Stimulated activated CD8-positive, alpha-beta memory T cell treated with anti-CD3 and anti-CD28 coated beads, Interleukin-2, amount 100 ng/mL, for 1 hour (primary cell): Measurements from ENCODE around the gene DSG3.
"Not testable (repeated sequence)": the region's sequence is repeated elsewhere in the genome, so short reads cannot be mapped to it uniquely, and the experiment has no call there.

Experiments used
- DNase-seq, 2 donors: peaks; one replicate each; pipeline ENCODE4 v3.0.0-alpha.2; 2020; ENCODE audit warnings: low read depth in 2 of 2

The DSG3 gene

DNA sequence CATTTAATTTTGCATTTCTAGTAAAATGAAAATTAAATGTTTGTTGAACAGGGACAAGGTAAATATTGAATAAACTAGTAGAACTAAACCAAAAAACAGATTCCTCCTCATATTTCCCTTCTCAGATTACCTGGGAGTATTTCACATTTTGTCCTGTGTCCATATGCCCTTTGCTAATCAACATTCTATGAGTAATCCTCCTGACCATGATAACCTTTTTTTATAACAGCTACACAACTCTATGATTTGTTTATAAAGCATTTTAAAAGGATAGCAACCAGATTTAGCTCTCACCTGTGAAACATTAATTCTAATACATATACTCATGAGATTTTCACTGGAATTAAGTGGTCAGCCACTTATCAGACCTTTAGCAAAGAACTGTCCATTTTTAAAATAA, 43.3 kb downstream of the DSG3 start:
- no peak for DNase-seq

GRCh38 chr18:31491586-31491985, 44.0 kb downstream of the DSG3 start:
- no peak for DNase-seq

DNA sequence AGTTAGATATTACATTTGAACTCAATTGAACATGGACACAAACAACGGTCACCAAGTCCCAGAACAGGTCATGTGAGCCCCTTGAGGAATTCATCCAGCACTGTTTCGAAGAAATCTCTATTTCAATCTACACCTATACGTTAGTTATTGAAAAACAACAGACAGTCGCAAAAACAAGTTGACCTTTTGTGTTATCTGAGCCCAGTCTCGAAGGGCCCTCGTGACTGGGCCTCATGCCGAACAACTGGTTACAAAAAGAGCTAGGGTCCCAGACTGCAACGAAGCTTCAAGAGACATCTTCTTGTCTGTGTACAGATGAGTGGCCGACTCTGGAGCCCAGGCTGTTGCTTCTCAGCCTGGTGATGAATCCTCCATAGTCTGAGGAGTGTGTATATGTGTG, 45.1 kb downstream of the DSG3 start:
- no peak for DNase-seq

DNA sequence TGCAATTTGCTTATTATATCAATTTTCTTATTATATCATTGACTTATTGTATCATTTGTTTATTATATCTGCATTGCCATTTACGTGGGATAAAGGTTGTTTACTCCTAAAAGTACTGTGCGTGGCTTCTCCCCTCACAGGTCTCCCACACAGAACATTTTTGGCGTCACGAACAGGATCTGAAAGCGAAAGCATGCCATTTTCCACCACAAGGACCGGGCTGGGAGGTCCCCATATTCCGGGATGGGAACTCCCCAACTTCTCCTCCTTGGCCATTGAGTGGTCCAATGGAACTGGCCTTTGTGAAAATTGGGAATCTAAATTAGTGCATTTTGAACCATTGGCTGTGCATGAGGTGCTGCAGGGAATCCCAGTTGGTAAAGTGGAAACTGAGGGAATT, 45.6 kb downstream of the DSG3 start:
- DNase-seq = no peak

DNA sequence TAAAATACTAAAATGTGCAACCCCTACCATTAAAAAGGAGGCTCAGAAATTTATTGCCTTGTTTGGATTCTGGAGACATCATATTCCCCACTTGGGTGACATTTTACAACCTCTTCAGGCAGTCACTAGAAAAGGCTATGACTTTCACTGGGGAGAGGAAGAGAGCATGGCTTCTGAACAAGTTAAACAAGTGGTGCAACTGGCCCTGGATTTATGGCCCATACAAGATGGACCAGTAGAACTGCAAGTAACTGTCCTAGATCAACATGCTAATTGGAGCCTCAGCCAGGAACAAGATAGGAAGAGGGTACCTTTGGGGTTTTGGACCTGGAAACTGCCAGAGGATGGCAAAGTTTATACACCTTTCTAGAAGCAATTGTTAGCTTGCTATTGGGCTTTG, 46.4 kb downstream of the DSG3 start:
- DNase-seq = no peak

DNA sequence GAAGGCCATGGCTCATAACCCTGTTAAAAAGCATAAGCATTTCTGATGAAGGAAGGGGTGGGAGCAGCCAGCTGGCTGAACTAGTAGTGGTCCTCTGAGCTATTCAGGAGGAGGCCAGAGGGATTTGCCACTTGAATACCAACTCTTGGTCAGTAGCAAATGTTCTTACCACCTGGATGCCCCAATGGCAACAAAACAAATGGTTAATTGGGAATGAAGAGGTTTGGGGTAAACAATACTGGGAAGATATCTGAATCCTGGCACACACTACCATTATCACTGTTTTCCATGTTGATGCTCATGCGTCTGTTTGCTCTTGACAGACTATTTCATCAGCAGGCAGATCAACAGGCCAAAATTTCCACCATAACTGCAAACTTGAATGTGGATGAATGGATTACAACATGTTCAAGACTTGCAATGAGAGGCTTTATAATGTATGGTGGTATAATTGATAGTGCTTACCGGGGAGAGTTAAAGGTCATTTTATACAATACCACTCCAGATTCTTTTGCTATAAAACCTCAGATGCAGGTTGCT, 47.2 kb downstream of the DSG3 start:
- DNase-seq = not testable (repeated sequence)

DNA sequence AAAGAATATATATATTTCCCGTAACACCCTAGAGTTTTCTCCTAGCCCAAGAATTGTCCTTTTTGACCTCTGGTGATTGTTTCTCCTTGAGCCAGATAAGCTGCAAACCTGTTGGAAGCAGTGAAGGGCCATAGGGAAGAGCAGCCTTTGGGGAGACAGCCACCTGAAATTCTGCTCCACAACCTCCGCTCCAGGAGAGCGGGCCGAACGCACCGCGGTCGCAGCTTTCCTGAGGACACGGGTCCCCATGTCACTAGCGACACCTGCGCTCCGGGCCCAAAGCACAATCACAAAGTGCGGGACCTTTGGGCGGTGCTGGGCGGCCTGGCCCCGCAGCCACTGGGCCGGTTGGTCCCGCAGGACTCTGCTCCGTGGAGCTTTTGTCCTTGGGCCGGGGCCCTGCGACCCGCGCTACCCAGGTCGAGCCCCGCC, 49.9 kb downstream of the DSG3 start:
- DNase-seq = no peak

DNA sequence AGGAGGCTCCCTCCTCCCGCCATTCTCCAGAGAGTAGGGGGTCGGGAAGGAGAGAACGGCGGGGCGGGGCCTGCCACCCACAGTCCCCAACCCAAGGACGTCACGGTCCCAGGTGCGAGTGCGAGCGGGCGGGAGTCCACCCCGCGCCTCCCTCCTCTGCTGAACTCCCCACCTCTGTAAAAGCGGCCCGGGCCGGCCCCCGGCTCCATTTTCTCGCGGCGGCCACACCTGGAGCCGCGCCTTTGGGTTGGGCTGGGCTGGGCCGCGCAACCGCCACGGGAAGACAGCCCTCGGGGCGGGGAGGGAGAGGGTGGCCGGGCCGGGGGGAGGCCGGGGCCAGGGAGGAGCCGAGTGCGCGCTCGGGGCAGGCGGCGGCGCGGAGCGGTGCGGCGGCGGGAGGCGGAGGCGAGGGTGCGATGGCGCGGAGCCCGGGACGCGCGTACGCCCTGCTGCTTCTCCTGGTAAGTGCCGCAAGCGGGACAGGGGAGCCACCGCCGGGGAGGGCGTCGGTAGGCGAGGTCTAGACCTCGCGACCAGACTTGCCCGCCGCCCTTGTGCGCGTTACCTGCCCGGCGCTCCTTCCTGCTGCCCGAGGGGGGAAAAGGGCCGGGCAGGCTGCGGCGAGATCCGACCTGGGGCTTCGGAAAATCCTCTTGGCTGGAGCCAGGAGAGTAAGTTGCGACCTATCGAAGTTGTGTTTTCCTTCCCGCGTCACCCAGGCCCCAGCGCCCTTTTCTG, 50.5 kb downstream of the DSG3 start, which contains the start of gene DSG2:
Gene DSG2, plus strand, starts transcription at position 342 of the 738 bp plus-strand sequence. Its CDS starts 75 bp downstream, at position 417.
- DNase-seq = no peak

DNA sequence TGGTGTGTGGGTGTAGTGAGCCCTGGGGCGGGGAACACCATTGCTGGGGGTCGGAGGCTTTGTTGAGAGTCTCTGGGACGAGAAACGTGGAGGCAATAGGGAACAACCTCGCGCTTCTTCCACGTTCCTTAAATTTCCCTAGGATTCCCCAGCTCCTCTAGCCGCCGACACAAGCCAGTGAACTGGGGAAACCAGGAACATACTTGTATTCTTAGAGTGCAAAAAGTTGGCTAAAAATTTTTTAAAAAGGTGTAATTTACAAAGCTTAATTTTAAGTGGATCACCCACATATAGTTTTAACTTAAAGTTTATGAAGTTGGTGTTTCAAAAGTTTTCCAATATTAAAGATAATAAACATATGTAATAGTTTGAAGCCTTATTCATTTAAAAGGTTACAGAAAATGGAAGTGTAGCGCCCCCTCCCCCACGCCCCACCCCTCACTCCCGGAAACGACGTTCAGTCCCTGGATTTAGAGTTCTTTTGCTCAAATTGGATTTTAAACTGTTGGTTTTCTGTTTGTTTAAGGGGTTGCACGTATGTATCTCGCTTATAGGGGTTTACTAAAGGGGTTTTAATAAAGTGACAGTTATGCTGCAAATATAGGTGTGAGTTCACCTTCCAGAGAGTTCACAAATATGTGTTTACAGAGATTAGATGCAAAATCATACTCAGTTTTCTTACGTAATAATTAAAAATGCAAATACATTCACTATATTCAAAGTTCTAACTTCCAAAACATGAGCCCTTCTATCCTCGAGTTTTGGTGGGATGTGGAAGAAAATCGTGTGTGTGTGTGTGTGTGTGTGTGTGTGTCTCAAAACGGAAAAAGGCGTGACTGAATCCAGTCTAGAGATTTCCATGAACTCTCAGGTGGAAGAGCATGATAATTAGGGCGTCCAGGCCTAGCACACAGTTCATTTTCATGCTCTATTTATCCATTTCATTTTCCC, 51.3 kb downstream of the DSG3 start:
- no peak for DNase-seq

- DNase-seq = no peak
These were observed 52.6 kb downstream of the DSG3 start for GRCh38 chr18:31500051-31500688.

DNA sequence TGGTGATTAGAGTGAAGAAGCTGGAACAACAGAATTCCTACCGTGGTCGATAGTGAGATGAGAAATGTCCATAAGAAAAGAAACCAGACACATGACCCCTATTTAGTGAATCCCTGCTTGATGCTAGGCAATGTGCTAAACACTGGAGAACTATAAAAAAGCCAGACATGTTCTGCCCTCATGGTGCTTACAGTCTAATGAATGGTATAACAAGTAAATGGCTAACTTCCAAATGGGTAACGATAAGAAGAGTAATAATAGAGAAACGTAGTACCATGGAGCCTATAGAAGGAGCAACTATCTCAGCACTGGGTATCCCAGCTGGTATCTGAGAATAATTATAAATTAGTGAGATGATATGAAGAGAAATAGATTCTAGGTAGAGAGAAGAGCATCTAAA, 55.5 kb downstream of the DSG3 start:
- DNase-seq = no peak

- DNase-seq = no peak
These were observed 57.1 kb downstream of the DSG3 start for GRCh38 chr18:31504455-31505147.

DNA sequence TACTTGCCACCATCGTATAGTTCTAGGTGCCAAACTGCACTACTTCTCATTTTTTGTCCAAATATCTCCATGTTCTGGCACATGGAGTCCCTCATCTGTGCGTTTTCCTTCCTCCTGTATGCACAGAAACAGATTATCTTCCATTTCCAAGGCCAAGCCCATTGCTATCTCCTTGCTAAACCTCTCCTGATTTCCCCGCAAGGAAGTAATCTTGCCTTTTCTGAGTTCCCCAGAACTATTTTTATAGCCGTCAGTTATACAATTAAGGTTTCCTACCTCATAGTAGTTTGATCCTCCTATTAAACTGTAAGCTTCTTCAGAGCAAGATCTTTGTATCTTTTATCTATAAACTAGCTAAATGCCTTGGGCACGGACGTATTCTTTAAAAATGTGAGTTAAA, 57.6 kb downstream of the DSG3 start:
- DNase-seq = no peak

DNA sequence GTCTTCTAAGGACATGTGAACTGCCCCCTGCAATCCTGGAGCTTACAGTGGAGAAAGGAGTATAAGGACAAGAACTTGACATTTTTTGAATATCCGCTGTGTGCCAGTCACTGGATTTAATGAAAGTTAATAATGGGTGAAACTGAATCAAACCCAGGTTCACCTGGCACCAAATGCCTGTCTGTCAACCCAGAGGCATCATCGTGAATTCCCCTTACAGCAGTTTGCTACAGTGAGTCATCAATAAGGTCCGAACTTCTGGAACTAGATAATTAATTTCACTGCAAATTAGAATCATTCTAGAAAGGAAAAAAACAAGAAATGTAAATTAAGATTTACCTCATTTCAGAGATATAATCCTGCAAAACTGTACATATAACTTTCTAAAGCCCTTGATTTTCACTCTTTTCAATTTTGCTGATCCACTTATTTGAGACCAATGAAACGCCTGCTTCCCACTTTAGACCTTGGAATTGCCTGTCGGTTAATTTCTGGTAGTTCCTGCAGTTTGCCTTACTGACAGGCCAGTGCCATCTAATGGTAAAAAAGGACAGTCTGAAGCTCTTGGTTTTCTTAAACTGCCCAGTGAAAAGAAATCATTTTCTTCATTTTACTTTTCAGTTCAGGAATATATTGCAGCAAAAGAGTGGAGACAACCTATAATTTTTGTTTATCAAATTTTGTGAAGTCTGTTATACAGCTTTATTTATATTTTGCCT, 58.6 kb downstream of the DSG3 start:
- no peak for DNase-seq

DNA sequence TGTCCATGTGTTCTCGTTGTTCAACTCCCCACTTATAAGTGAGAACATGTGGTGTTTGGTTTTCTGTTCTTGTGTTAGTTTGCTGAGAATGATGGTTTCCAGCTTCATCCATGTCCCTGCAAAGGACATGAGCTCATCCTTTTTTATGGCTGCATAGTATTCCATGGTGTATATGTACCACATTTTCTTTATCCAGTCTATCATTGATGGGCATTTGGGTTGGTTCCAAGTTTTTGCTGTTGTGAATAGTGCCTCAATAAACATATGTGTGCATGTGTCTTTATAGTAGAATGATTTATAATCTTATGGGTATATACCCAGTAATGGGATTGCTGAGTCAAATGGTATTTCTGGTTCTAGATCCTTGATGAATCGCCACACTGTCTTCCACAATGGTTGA, 59.6 kb downstream of the DSG3 start:
- DNase-seq = not testable (repeated sequence)

DNA sequence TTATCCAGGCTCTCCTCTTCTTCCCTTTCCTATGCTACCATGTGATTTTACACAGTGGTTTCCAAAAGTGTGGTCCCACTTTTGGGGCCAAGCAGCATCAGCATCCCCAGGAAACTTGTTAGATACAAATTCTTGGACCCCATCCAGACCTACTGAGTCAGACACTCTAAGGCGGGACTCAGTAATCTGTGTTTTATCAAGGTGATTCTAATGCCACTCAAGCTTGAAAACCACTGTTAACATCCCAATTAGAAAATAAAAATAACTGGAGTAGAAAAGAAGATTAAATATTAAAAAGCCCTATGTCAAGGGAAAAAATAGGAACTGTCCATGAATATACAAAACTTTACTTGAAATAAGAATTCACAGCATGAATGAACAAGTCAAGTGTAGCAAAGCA, 61.2 kb downstream of the DSG3 start:
- no peak for DNase-seq

DNA sequence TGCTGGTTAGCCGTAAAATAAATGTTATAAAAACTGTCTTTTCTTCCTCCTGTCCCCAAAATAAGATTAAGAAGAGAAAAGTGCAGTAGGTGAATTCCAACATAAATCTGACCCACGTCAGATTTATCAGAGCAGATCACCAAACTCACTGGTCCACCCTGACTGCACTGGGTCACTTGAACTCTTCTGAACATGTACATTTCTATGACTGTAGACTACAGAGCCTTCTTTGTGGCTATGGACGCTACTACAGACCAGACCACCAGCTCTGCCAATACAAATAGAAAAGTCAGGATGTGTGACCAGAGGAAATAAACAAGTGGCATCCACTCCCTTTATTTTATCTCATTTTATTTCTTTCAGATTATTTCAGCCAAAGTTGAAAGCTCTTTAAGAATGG, 62.0 kb downstream of the DSG3 start:
- no peak for DNase-seq

DNA sequence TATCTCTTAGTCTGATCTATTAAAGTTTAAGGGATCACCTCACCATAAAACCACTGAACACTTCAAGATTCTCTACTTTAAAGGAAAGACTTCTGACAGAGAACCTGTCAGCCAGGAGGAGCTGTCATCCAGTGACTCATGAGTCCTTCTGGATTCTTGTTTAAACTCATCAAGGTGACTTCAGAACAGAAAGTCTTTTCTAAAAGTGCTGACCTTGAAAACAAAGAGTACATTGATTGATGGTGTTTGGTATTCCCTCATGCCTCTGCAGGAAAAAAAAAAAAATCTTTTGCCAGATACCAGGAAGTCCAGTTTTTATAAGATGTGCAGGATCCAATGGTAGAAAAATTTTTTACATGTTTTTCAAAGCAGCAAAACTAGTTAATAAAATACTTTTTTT, 62.8 kb downstream of the DSG3 start:
- DNase-seq = no peak

GRCh38 chr18:31511098-31511497, 63.6 kb downstream of the DSG3 start:
- no peak for DNase-seq

DNA sequence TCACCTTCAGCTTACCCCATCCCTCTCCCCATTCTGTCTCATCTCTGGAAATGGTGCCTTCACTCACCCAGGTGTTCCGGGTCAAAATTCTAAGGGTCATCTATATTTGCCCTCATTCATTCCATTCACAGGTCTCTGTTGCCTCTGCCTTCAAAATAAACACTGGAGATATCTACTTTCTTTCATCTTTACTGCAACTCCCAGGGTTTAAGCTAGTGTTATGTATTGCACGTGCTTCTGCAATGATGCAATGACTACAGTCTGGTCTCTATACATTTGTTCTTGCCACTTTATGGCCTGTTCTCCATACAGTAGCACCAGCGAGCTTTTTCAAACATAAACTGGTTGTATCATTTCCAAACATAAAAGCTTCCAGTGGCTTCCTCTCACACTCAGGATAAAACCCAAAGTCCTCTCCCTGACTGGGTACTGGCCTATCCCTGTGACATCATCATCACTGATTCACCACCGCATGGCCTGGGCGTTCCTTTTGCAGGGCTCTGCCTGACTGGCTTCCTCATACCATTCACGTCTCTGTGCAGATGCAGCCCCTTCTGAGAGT, 64.7 kb downstream of the DSG3 start:
- no peak for DNase-seq
